CD4-positive, alpha-beta T cell treated with Interleukin-2 at 100 ng/mL for 4 hours (primary cell): ENCODE results near the gene CLEC18A.
"Not testable (repeated sequence)": the region's sequence is repeated elsewhere in the genome, so short reads cannot be mapped to it uniquely, and the experiment has no call there.

Experiments
- DNase-seq: peaks from one replicate; pipeline ENCODE4 v3.0.0-alpha.2; 2020; ENCODE audit warnings: low spot score

The CLEC18A gene

GRCh38 chr16:69952116-69952515 is 982 bp downstream of the CLEC18A start:
- not testable (repeated sequence) for DNase-seq

GRCh38 chr16:69952572-69953355 is 1.6 kb downstream of the CLEC18A start:
- not testable (repeated sequence) for DNase-seq

- not testable (repeated sequence) for DNase-seq
Observed at GRCh38 chr16:69954241-69954640, 3.1 kb downstream of the CLEC18A start.

GRCh38 chr16:69963312-69963711 is 12.2 kb downstream of the CLEC18A start:
- DNase-seq: not testable (repeated sequence)

GRCh38 chr16:69964960-69965660 is 14.0 kb downstream of the CLEC18A start:
- DNase-seq: not testable (repeated sequence)

- DNase-seq: not testable (repeated sequence)
Observed at GRCh38 chr16:69965661-69966054, 14.5 kb downstream of the CLEC18A start.

GRCh38 chr16:69967688-69968087 is 16.6 kb downstream of the CLEC18A start:
- DNase-seq: not testable (repeated sequence)

- DNase-seq: not testable (repeated sequence)
Observed at GRCh38 chr16:69968125-69968524, 17.0 kb downstream of the CLEC18A start.

- not testable (repeated sequence) for DNase-seq
Observed at GRCh38 chr16:69969657-69970056, 18.5 kb downstream of the CLEC18A start.

GRCh38 chr16:69972120-69972519 is 21.0 kb downstream of the CLEC18A start:
- DNase-seq: not testable (repeated sequence)

GRCh38 chr16:69972935-69973334 is 21.8 kb downstream of the CLEC18A start:
- not testable (repeated sequence) for DNase-seq

GRCh38 chr16:69985196-69985595 is 34.1 kb downstream of the CLEC18A start:
- DNase-seq: not testable (repeated sequence)

GRCh38 chr16:69997956-69998355 is 46.8 kb downstream of the CLEC18A start:
- DNase-seq: not testable (repeated sequence)

GRCh38 chr16:69999801-70000200 is 48.7 kb downstream of the CLEC18A start:
- not testable (repeated sequence) for DNase-seq

GRCh38 chr16:70003511-70003910 is 52.4 kb downstream of the CLEC18A start:
- DNase-seq: not testable (repeated sequence)

- not testable (repeated sequence) for DNase-seq
Observed at GRCh38 chr16:70008604-70009003, 57.5 kb downstream of the CLEC18A start.

GRCh38 chr16:70010615-70011014 is 59.5 kb downstream of the CLEC18A start:
- DNase-seq: not testable (repeated sequence)

- not testable (repeated sequence) for DNase-seq
Observed at GRCh38 chr16:70011120-70011519, 60.0 kb downstream of the CLEC18A start.

GRCh38 chr16:70012354-70012753 is 61.2 kb downstream of the CLEC18A start:
- DNase-seq: not testable (repeated sequence)

- DNase-seq: not testable (repeated sequence)
Observed at GRCh38 chr16:70012951-70013350, 61.8 kb downstream of the CLEC18A start.
